ENCODE data around the gene DCUN1D3.

The DCUN1D3 gene

GRCh38 chr16:20822521-20823325 lies 77.4 kb downstream of the DCUN1D3 start:
- DNase-seq (ENCODE audit: low read depth): no peak

- no peak for DNase-seq (ENCODE audit: low read depth)
Measured at GRCh38 chr16:20821682-20822081, 78.5 kb downstream of the DCUN1D3 start.

GRCh38 chr16:20818929-20819585 lies 81.1 kb downstream of the DCUN1D3 start:
- DNase-seq (ENCODE audit: low read depth): no peak

GRCh38 chr16:20814784-20815183 lies 85.4 kb downstream of the DCUN1D3 start:
- DNase-seq (ENCODE audit: low read depth): no peak

- DNase-seq (ENCODE audit: low read depth): no peak
Measured at GRCh38 chr16:20812510-20812909, 87.6 kb downstream of the DCUN1D3 start.

- DNase-seq (ENCODE audit: low read depth): no peak
Measured at GRCh38 chr16:20811889-20812439, 88.2 kb downstream of the DCUN1D3 start.

GRCh38 chr16:20807862-20808261 lies 92.3 kb downstream of the DCUN1D3 start:
- no peak for DNase-seq (ENCODE audit: low read depth)

- peak; percentile 68 for DNase-seq (ENCODE audit: low read depth)
Measured at GRCh38 chr16:20806168-20807050, 93.7 kb downstream of the DCUN1D3 start, which contains the start of the genes ERI2 and REXO5. Gene ERI2, minus strand, starts transcription at chr16:20806472. Its CDS starts 42 bp downstream, at chr16:20806430. Gene REXO5, plus strand, starts transcription at chr16:20806527. Its CDS starts 427 bp downstream, at chr16:20806954.

- peak; percentile 11 for DNase-seq (ENCODE audit: low read depth)
Measured at GRCh38 chr16:20805684-20806167, 94.4 kb downstream of the DCUN1D3 start.

Measured in activated T-cell treated with anti-CD3 and anti-CD28 coated beads for 24 hours (primary cell).